Adrenal gland (tissue), 5 donors: Measurements from ENCODE around the gene AFTPH.

Experiments
- CTCF ChIP-seq, 6 experiments: fragments of 450-650 bp in 4 of 6; fragments of 200-600 bp in 2 of 6; sonication (generic) in 1 of 6; IDR thresholded peaks; 1 replicate in 5 of 6; 2 replicates in 1 of 6; pipeline versions ENCODE4 v1.5.1 to v1.8.0; 2016 to 2021; ENCODE audit warnings: antibody characterized with exemption in 6 of 6, mild to moderate bottlenecking in 2 of 6, moderate library complexity in 1 of 6
- POLR2A ChIP-seq, 2 donors: fragments of 450-650 bp; IDR thresholded peaks; one replicate each; pipeline ENCODE4 v1.6.1; 2017; ENCODE audit warnings: antibody characterized with exemption in 2 of 2, mild to moderate bottlenecking in 2 of 2, moderate library complexity in 1 of 2
- donor health status: DM: no; HTN: no; CAD: no.

- TF ChIP-seq POLR2A (IDR thresholded peaks at IDR 0.05) (no peak), CTCF (IDR thresholded peaks at IDR 0.05) (no peak)
Measured at GRCh38 chr2:64478502-64479230, 45.5 kb upstream of the AFTPH start.
